HG03442 (cell line): ENCODE measurements around the gene SERAC1.
"Not testable (repeated sequence)": the region's sequence is repeated elsewhere in the genome, so short reads cannot be mapped to it uniquely, and the experiment has no call there.

Experiments used
- ATAC-seq: cut with Tn5 transposase; IDR thresholded peaks from one replicate; pipeline ENCODE4 v1.9.1; 2021; ENCODE audit warnings: mild to moderate bottlenecking, moderate library complexity; ENCODE audit not compliant: unreplicated experiment

SERAC1 gene

DNA sequence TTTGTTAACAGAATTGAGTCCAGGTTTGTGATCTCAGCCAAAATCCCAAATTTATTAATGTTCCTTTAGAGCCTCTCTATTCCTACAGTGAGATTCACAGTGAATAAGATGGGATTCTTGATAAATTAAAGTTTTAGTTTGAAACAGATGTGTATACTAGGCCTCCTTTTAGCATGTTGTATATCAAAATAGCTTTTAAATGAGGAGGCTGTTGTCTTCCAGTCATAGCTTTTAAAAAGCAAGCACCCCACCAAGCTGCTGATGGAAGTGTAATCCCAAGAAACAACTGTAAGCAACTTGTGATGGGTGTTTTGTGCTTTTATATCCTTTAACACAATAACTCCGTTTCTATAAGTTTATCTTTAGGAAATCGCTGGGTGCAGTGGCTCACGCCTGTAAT lies 7.0 kb upstream of the SERAC1 start:
- ATAC-seq = no peak

DNA sequence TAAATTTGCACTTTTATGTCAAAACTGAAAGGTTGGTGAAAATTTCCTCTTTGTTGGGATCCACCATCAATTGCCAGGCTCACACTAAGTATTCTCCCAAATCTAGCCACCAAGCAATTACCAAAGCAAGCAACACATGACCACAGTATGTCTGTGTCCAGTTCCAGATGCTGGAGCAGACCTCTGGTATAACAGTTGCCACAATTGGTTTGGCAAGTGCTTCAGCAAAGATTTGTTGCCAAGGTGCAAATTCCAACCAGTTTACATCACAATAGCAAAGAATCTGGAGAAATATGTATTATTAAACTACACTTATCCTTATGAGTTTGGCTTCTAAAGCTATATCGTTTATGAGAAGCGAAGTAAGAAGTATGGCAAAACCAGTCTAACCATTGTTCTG lies 6.5 kb upstream of the SERAC1 start:
- ATAC-seq = no peak

DNA sequence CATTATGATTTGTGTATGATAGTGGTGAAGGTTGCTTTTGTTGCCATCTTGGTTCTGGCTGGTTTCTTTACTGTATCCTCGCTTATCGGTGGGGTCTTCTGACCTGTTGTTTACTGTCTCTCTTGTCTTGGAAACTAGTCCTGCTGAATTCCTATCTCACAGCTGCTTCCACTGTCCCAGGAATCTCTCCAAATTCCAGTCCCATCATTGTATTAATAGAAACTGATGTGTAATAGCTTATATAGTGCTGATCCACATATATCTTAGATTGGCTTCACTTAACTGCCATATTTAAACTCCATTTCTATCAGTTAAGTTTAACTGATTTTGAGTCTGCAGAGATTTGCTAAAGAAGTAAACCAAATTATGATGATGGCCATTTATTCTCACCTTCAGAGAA lies 6.0 kb upstream of the SERAC1 start:
- no peak for ATAC-seq

DNA sequence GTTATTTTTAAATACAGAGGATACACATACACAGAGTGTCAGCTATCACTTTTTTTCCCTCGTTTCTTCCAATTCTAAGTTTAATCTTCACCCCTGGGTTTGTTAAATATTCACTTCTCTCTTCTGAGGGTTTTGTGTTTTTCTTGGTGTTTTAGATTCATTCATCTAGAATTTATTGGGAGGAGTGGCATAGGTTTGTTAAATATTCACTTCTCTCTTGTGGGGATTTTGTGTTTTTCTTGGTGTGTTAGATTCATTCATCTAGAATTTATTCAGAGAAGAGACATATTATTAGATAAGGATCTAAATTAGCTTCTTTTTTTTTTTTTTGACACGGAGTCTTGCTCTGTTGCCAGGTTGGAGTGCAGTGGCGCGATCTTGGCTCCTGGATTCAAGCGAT lies 3.9 kb upstream of the SERAC1 start:
- ATAC-seq = no peak

DNA sequence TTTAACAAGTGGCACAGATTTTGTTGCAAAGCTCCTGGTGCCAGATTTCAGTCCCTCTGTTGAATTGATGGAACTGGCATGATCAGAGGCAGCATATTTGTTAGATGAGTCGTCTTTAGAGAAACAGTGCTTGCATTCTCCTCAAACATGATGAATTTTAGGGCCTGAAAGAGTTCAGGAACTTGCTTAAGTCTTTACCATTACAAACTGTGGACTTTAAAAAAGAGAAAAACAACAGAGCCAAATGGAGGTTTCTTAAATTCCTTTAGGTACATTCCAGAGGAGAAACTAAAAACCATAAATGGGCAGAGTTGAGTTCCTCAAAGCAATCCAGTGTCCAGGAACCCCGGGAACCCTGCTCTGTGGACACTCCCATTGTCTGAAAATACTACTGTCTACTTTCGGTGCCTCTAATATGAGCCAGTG lies 2.6 kb upstream of the SERAC1 start:
- no peak for ATAC-seq

DNA sequence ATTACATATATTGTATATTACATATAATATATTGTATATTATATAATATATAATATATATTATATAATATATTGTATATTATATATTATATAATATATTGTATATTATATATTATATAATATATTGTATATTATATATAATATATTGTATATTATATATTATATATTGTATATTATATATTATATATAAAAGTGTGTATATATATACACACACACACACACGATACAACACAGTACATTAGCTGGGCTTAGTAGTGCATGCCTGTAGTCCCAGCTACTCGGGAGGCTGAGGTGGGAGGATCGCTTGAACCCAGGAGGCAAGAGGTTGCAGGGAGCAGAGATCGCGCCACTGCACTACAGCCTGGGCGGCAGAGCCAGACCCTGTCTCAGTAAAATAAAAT lies 1.6 kb upstream of the SERAC1 start:
- not testable (repeated sequence) for ATAC-seq

DNA sequence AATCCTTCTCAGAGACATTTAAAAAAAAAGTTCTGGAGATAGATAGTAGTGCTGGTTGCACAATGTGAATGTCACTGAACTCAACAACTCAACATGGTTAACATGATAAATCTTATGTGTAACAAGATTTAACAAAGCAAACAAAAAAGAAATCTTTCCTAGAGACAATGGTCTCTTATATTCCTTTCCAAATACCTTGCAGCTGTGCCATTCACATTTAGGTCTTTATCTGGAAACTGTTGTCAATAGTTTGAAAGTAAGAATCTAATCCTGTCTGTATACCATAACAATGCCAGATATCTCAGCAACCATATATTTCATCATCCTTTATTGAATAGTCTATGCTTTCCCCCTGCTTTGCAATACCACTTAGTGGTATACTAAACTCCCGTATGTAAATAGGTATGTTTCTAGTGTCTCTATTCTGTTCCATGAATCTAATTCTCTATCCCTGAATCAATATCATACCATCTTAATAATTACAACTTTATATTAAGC lies 2.1 kb downstream of the SERAC1 start:
- no peak for ATAC-seq

DNA sequence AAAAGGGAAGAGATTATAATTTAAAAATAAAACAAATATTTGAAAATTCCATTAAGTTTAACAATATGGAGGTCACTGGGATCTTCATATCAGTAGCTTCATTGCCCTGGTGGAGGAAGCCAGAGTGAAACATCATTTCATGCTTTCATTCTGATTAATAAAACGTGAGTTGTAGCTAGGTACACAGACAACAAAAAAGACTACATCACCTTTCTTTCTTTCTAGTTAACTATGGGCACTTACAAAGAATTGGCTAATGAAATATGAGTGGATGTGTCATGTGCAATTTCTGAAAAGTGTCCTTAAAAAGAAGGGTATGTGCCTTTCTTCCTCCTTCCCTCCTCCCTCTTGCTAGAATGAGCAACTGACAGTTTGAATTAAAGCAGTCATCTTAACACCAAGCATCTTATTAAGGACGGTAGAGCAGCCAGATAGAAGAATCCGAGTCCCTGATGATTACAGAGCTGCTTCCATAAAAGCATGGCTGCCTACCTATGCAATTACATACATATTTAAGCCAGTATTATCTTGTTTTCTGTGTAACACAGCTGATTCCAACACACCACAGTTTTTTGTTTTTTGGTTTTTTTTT lies 3.4 kb downstream of the SERAC1 start:
- no peak for ATAC-seq

DNA sequence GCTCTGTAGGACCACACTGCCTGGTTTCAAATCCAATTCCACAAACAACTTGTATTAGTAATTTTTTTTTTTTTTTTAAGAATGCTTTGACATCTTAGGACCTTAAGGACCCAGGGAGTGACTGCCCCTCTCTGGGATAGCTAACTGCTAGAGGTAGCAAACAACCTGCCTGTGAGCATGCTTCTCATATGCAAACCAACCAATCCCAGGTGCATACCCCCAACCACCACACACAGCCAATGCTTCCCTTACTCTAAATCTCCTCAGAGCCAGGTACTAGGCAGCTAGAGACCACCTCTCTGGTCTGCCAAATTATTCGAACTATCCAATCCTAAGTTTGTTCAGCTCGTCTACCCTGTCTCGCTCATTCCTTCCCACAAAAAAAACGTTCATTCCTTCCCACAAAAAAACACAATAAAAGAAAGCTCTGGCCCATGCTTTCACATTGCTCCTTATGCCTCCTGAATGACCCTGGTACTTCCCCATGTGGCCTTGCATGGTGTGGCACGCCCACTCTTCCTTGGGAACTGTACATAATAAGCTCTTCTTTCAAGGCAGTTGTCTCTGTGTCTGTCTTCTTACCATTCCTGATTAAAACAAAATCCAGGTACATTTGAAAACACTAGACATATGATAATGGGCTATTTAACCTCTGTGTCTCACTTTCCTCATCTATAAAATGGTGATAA lies 6.4 kb downstream of the SERAC1 start:
- ATAC-seq = no peak

DNA sequence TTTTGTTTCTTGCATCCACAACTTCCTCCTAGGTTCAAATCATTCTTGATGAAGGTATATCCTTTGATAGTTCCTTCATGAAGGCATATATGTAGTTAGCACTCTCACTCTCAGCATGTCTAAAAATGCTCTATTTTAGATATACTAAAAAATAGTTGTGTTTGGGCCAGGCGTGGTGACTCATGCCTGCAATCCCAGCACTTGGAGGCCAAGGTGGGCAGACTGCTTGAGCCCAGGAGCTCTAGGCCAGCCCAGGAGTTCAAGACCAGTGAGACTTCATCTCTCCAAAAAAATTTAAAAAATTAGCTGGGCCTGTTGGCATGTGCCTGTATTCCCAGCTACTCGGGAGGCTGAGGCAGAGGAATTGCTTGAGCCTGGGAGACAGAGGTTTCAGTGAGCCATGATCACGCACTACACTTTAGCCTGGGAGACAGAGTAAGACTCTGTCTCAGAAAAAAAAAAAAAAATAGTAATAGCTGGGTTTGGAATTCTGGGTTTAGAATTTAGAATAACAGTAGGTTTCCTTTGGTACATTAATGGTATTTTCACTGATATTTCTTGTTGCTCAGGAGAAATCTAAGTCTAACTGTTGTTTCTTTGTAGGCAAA lies 7.0 kb downstream of the SERAC1 start:
- no peak for ATAC-seq

DNA sequence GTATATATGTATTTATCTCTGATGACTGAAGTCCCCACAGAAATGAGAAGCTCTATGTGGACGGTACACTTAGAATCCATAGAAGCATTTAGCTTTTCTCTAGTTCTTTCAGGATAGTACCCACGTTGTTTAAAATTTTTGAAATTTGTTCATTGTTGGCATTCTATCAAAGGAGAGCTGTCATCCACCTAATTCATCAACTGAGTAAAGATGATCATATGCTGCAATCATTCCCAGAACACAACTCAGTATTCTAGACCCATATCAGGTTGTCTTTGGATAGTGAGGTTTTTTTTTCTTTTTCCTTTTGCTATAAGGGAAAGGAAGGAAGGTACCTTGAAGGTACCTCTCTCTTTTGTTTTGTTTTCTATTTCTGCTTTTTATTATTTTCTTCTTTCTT lies 9.3 kb downstream of the SERAC1 start:
- ATAC-seq = no peak

DNA sequence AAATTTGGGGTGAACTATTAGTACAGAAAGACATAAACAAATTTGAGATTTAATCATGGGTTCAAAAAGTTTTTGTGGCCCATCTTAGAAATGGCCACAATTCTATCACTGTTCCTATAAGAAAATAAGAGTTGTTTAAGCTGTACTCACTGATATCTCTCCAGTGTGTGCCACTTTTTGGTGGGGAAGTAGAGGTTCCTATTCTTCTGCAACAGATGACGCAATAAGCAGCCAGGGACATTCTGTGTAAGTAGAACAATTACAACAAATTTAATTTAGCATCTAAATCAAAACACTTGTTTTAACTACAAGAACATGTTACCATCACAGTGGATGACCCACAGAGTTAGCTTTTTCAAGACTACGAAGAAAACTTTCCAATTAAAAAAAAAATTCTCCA lies 9.9 kb downstream of the SERAC1 start:
- no peak for ATAC-seq

DNA sequence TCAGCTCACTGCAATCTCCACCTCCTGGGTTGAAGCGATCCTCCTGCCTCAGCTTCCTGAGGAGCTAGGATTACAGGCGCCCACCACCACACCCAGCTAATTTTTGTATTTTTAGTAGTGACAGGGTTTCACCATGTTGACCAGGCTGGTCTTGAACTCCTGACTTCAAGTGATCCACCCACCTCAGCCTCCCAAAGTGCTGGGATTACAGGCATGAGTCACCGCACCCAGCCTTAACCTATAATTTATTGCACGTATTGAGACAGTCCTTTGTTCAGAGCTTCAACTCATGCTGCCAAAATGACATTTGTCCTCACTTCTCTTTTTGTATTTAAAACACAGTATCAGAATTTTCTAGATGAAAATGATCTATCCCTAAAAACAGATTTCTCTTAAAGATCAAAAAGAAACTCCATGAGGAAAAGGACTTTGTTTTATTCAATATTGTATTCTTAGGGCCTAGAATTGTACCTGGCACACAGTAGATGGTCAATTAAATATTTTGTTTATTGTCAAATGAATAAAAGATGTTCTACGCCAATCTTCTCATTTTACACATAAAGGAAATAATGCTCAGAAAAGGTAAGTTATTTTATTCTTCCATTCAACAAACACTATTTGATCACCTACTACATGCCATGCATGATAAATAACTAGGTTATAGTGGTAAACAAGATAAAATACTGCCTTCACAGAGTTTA lies 10.8 kb downstream of the SERAC1 start:
- ATAC-seq = no peak

DNA sequence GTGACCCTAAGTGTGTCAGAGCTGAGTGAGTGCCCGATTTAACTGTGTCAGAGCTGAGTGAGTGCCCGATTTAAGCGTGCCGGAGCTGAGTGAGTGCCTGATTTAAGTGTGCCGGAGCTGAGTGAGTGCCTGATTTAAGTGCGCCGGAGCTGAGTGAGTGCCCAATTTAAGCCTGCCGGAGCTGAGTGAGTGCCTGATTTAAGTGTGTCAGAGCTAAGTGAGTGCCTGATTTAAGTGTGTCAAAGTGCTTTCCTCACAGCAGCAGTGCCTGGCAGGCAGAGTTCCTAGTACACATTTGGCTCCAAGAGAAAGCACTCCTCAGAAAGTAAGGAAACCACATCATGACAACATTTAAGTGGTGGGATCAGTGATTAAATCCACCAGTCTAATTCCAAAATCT lies 13.2 kb downstream of the SERAC1 start:
- no peak for ATAC-seq

DNA sequence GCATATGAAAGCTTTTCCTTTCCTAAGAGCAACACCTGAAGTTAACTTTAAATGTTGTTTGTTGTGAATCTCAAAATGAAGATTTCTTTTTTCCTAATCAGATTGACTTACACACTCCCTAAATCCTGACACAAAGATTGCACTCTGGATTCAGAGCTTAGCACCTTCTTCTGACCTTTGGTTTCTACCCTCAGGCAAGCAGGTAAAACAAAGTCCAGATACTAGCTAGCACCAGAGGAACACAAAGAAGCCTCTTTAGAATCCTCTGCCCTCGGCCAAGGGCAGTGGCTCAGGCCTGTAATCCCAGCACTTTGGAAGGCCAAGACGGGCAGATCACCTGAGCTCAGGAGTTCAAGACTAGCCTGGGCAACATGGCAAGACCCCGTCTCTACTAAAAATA lies 14.5 kb downstream of the SERAC1 start:
- no peak for ATAC-seq

DNA sequence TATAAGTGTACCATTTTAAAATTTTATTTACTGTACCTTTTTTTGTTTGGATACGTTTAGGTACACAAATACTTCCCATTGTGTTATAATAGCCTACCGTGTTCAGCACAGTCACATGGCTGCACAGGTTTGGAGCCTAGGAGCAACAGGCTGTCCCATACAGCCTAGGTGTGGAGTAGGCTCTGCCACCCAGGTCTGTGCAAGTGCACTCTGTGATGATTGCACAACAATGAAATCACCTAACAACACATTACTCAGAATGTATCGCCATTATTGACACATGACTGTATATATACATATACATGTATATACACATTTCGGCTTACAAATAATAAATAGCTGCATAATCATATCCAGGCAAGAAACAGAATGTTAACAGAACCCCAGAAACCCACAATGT lies 15.4 kb downstream of the SERAC1 start:
- no peak for ATAC-seq

DNA sequence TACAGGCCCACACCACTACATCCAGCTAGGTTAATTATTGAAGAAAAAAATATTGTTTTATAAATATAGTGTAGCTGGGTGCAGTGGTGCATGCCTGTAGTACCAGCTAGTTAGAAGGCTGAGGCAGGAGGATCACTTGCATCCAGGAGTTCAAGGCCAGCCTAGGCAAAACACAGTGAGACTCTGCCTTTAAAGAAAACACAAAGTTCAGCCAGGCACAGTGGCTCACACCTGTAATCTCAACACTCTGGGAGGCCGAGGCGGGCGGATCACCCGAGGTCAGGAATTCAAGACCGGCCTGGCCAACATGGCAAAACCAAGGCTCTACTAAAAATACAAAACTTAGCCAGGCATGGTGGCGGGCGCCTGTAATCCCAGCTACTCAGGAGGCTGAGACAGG lies 16.0 kb downstream of the SERAC1 start:
- ATAC-seq = not testable (repeated sequence)

DNA sequence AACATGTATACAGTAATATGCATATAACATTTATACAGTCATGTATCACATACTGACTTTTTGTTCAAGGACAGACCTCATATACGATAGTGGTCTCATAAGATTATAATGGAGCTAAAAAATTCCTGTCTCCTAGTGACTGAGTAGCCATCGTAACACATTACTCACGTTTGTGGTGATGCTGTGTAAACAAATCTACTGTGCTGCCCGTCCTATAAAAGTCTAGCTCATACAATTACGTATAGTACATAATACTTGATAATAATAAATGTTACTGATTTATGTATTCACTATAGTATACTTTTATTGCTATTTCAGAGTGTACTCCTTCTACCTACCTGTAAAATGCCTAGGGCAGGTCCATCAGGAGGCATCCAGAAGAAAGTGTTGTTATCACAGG lies 17.4 kb downstream of the SERAC1 start:
- no peak for ATAC-seq

DNA sequence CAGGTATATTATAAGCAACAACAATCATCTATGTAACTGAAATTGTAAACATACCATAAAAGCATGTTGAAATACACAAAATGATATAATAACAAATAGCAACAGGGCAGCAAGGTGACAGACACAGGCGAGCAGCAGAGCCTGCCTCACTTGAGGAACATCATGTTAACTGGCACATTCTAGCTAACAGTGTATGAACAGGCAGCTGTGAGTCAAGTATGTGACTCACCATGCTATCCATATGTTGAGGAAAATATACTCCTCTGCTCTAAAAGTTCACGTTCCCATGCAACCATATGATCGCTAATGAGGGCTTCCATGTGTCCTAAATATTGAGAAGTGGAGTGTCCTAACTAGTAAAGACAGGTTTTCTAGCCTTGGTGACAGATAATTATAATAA lies 18.4 kb downstream of the SERAC1 start:
- ATAC-seq = no peak

DNA sequence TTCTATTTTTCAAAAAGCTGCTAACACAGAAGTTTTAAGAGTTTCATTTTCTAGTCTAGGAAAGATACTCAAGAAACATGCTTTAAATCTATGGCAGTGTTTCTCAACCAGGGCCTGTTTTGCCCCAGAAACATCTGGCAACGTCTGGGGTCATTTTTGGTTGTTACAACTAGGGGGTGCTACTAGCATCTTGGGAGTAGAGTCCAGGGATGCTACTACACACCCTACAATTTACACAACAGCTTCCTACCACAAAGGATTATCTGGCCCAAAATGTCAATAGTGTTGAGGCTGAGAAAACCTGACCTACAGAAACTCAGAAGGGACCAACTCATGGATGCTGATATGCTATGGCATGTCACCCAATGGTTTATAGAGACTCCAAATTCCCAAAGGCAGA lies 24.4 kb downstream of the SERAC1 start:
- ATAC-seq = no peak

DNA sequence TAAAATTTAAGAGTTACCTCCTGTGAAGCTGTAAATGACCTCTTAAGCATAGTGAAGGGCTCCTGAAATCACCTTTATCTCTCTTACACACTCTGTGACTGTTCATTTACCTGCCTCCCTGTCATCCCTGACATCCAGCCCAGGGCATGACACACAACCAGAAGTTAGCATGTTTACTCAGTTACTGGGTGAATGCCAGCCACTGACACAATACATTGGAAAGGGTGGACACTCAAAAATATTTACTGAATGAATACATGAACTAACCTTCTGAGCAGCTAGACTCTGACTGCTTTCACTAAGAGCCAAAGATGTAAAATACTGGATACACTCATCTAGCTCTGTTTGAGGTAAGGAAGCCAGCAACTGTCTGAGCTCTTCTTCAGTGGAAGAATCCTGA lies 25.3 kb downstream of the SERAC1 start:
- ATAC-seq = no peak

DNA sequence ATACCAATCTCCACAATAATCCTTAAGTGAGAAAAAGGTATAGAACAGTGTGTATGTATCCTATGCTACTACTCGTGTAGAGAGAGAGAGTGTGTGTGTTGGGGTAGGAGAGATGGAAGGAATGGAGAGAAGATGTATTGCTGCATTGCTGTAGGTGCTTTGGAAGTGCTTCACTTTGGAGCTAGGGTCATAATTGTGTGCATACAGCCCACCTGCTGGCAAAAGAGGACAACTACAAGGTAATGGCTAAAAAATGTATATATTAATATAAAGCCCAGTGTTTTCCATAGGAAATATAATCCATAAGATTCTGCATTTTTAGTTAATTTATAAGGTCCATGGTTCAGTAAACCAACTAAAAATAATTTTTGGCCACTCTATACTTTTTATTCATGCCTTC lies 36.1 kb downstream of the SERAC1 start:
- ATAC-seq = no peak
